SW480 (cell line): Measurements from ENCODE around the gene NMNAT1.
A peak's percentile ranks its signal among the peaks of the same experiment; 100 is the strongest.
"Not testable (repeated sequence)": the region's sequence is repeated elsewhere in the genome, so short reads cannot be mapped to it uniquely, and the experiment has no call there.

ENCODE experiments used
- DNase-seq: peaks from one replicate; pipeline ENCODE4 v3.0.0-alpha.2; 2016; ENCODE audit warnings: low spot score

Gene NMNAT1

GRCh38 chr1:10020086-10020485 is 76.8 kb downstream of the NMNAT1 start:
- no peak for DNase-seq

- DNase-seq, result not testable (repeated sequence)
These were observed 77.4 kb downstream of the NMNAT1 start for GRCh38 chr1:10020678-10021077.

GRCh38 chr1:10021992-10022391 is 78.7 kb downstream of the NMNAT1 start:
- DNase-seq, result not testable (repeated sequence)

GRCh38 chr1:10022656-10023055 is 79.4 kb downstream of the NMNAT1 start:
- no peak for DNase-seq

DNA sequence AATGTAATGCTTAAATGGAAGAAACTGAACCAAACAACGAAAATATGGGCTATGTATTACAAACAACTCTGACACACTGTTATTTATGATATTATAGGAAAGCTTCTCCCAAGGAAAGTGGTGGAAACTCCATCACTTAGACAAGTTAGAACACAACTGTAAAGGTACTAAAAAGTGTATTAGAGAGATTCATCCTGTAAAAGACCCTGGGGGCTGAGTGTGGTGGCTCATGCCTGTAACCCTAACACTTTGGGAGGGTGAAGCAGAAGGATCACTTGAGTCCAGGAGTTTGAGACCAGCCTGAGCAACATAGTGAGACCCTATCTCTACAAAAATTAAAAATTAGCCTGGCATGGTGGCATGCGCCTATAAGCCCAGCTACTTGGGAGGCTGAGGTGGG is 82.1 kb downstream of the NMNAT1 start:
- DNase-seq, result no peak

DNA sequence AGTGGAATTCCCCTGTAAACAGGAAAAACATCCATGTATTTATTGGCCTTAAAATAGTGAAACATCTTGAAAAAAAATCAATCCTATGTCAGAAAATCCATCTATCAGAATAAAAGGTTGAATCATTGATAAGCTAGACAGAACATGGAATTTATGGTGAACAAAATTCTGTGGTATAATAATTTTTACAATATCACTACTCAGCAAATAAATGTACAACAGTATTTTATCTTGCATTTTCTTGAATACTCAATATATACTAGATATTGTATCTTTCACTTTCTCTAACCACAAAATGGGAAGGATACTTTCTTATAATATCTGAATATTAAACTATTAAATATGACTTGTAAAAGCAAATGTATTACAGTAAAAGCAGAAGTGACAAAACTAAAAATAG is 83.8 kb downstream of the NMNAT1 start:
- DNase-seq, result no peak

GRCh38 chr1:10028956-10029500 is 85.8 kb downstream of the NMNAT1 start:
- DNase-seq, result not testable (repeated sequence)

DNA sequence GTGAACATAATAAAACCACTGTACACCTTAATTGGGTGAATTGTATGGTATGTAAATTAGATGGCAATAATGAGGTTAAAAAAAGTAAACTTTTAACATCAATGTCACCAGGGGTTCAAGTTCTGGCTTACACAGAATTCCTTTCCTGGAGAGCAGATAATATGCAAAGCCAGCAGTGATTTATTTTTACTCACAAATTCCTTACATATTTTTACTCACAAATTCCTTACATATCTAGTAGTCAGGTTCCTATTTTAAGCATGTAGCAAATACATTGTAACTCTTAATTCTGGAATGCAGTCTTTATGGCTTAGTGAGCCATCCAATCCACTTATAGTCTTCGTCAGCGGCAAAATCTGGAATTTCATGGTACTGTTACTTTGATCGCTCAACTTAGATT is 88.2 kb downstream of the NMNAT1 start:
- peak; percentile 16 for DNase-seq

- peak; percentile 97 for DNase-seq
These were observed 89.5 kb downstream of the NMNAT1 start, which contains the start of gene UBE4B for GRCh38 chr1:10032590-10033358. UBE4B (plus strand) TSS chr1:10032958; CDS start chr1:10033671, 713 bp downstream.

DNA sequence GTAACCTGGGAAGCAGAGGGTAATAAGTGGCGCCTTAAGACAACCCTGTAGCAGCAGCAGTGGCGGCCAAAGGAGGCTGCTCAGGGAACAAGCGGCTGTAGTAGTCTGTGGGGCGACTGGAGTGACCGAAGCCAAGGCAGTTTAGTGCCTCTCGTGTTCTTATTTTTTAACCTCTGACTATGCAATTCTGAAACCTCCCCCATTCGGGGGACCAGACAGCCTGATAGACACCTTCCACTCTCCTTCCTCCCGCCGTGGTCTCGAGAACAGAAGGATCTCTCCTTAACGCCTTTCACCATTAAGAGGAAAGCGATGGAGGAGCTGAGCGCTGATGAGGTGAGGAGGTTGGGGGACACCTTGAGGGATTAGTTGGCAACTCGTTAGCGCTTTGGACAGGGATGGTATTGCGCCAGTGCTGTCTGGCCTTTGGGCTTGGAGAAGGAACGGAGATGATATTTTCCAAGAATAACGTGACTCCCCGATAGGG is 90.1 kb downstream of the NMNAT1 start:
- peak; percentile 68 for DNase-seq
